GM19395 (cell line): ENCODE measurements around the gene MAN2A2.

Experiments
- ATAC-seq: cut with Tn5 transposase; IDR thresholded peaks from one replicate; pipeline ENCODE4 v1.9.1; 2021; ENCODE audit warnings: mild to moderate bottlenecking, moderate library complexity; ENCODE audit not compliant: unreplicated experiment

MAN2A2 gene

GRCh38 chr15:90938261-90938660 lies 35.2 kb downstream of the MAN2A2 start:
- no peak for ATAC-seq

- no peak for ATAC-seq
These were observed 36.7 kb downstream of the MAN2A2 start for GRCh38 chr15:90939756-90940155.

GRCh38 chr15:90941038-90941437 lies 37.9 kb downstream of the MAN2A2 start:
- no peak for ATAC-seq

GRCh38 chr15:90942354-90943120 lies 39.4 kb downstream of the MAN2A2 start:
- no peak for ATAC-seq

- ATAC-seq = no peak
These were observed 42.0 kb downstream of the MAN2A2 start for GRCh38 chr15:90945091-90945490.

GRCh38 chr15:90946538-90946937 lies 43.4 kb downstream of the MAN2A2 start:
- no peak for ATAC-seq

- no peak for ATAC-seq
These were observed 44.0 kb downstream of the MAN2A2 start for GRCh38 chr15:90946941-90947576.

GRCh38 chr15:90947577-90948357 lies 44.7 kb downstream of the MAN2A2 start:
- no peak for ATAC-seq

GRCh38 chr15:90948506-90948905 lies 45.4 kb downstream of the MAN2A2 start:
- ATAC-seq = no peak

GRCh38 chr15:90949979-90950675 lies 47.0 kb downstream of the MAN2A2 start:
- ATAC-seq = no peak

GRCh38 chr15:90950676-90951075 lies 47.6 kb downstream of the MAN2A2 start:
- ATAC-seq = no peak

- ATAC-seq = no peak
These were observed 50.0 kb downstream of the MAN2A2 start for GRCh38 chr15:90952901-90953677.

- no peak for ATAC-seq
These were observed 51.0 kb downstream of the MAN2A2 start for GRCh38 chr15:90953947-90954711.

GRCh38 chr15:90954712-90955623 lies 51.9 kb downstream of the MAN2A2 start, which contains the start of gene RCCD1:
TSS of gene RCCD1 (plus strand) at chr15:90954884. CDS start at chr15:90956735, 1,851 bp downstream.
- peak; percentile 95 for ATAC-seq

GRCh38 chr15:90955624-90956273 lies 52.6 kb downstream of the MAN2A2 start:
- ATAC-seq = no peak

- no peak for ATAC-seq
These were observed 53.4 kb downstream of the MAN2A2 start for GRCh38 chr15:90956274-90957030.
